ENCODE measurements around the gene LCLAT1. TPM values are rescaled to one million over a fixed set of nuclear protein-coding genes. Genes with fewer than 3 reads are reported as not detected.

LCLAT1 gene
- total RNA-seq, 2 experiments from 2014 or later = 8.3 to 10.2 TPM

- ChIA-PET POLR2A (interaction anchor here (1.4 kb wide), 1 partner anchor 137 kb away, joined by 3 read pairs; no protein-coding TSS in a partner anchor), CTCF (no interaction called here)
- TF ChIP-seq, protein P1, sequence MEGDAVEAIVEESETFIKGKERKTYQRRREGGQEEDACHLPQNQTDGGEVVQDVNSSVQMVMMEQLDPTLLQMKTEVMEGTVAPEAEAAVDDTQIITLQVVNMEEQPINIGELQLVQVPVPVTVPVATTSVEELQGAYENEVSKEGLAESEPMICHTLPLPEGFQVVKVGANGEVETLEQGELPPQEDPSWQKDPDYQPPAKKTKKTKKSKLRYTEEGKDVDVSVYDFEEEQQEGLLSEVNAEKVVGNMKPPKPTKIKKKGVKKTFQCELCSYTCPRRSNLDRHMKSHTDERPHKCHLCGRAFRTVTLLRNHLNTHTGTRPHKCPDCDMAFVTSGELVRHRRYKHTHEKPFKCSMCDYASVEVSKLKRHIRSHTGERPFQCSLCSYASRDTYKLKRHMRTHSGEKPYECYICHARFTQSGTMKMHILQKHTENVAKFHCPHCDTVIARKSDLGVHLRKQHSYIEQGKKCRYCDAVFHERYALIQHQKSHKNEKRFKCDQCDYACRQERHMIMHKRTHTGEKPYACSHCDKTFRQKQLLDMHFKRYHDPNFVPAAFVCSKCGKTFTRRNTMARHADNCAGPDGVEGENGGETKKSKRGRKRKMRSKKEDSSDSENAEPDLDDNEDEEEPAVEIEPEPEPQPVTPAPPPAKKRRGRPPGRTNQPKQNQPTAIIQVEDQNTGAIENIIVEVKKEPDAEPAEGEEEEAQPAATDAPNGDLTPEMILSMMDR (IDR thresholded peaks at IDR 0.05) = no peak
- intact Hi-C loops (cut with DNase I, micrococcal nuclease) = loop anchor here in 1 of 2 experiments (10.0 kb wide), 1 partner anchor 51 kb away; no protein-coding TSS in a partner anchor
- Mint-ChIP-seq H3K36me3 (ENCODE audit: low read depth) (no peaks in the 10 kb centered on the region), H3K4me1 (ENCODE audit: low read depth) (peaks cover 38% of the 10 kb centered on the region), H3K9me3 (no peaks in the 10 kb centered on the region), H3K27me3 (no peaks in the 10 kb centered on the region), H3K27ac (no peak overlapping the region), H3K4me3 (no peak overlapping the region)
- DNase-seq = no peak
- Histone ChIP-seq H3K27ac (ENCODE audit: low read depth in 1 of 2, low read length in 2 of 2) (no peak overlapping the region), H3K36me3 (ENCODE audit: insufficient read depth, low read length) (no peaks in the 10 kb centered on the region), H3K4me3 (ENCODE audit: low read length) (no peak overlapping the region), H3K4me1 (ENCODE audit: insufficient read depth, low read length) (peaks cover 11% of the 10 kb centered on the region), H3K9me3 (ENCODE audit: control insufficient read depth in 1 of 2, insufficient read depth in 1 of 2, low read length in 2 of 2) (no peaks in the 10 kb centered on the region), H3K27me3 (ENCODE audit: control insufficient read depth in 1 of 2, insufficient read depth in 2 of 2, low read length in 2 of 2) (no peaks in the 10 kb centered on the region)
- ATAC-seq (ENCODE audit: poor library complexity) = no peak
Observed at GRCh38 chr2:30403592-30404312, 43.3 kb upstream of the LCLAT1 start.

DNA sequence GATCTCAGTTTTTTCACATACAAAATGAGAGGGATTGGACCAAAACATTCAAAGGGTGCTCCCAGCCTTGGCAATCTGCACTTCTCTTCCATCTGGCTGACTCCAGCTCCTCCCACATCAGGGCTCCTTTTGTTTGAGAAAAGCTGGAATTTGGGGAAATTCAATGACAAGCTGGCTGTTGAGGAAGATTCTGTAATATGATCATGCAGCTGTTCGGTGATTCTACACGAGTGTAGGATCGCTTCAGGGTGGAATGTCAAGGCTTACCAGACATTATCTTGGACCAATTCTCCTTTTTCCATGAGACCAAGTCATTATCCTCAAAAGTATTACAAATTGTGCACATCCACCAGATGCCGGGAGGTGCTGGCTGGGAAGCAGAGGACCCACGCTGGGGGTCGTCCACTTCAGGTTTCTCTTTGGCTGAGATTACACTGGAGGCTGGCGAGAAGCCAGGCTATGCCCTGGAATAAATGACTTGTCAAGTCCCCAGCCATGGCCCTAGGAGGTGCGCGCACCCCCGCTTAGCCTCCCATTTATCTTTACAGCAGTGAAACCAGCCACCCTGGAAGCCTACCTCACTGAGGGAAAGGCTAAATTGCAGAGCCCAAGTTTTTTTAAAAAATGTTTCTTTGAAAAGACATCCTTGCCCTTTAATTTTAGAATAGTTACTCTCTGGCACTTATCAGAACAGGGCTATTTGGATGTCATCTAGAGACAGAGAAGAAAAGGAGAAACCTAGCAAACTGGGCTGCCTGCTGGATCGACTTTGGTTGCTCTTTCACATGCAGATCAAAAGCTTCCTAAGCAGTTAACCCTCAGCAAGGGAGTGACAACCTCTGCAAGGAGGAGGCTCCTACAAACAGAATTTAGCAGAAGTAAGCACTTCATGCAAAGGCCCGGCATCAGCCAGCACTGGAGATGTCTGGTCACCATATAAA is 42.5 kb upstream of the LCLAT1 start:
- Histone ChIP-seq H3K27ac (ENCODE audit: low read depth in 1 of 2, low read length in 2 of 2) (no peak overlapping the region), H3K36me3 (ENCODE audit: insufficient read depth, low read length) (no peaks in the 10 kb centered on the region), H3K27me3 (ENCODE audit: control insufficient read depth in 1 of 2, insufficient read depth in 2 of 2, low read length in 2 of 2) (no peaks in the 10 kb centered on the region), H3K4me1 (ENCODE audit: insufficient read depth, low read length) (peaks cover 11% of the 10 kb centered on the region), H3K9me3 (ENCODE audit: control insufficient read depth in 1 of 2, insufficient read depth in 1 of 2, low read length in 2 of 2) (no peaks in the 10 kb centered on the region), H3K4me3 (ENCODE audit: low read length) (no peak overlapping the region)
- ATAC-seq (ENCODE audit: poor library complexity) = no peak
- ChIA-PET POLR2A (interaction anchor here (0.7 to 1.4 kb wide), 3 partner anchors 138 to 258 kb away, joined by 3 to 4 read pairs (median 3); partner anchors contain the start of gene YPEL5), CTCF (no interaction called here)
- H3K27me3 Mint-ChIP-seq = no peaks in the 10 kb centered on the region
- no peaks in the 10 kb centered on the region for H3K9me3 Mint-ChIP-seq
- no peak for DNase-seq
- peaks cover 46% of the 10 kb centered on the region for H3K4me1 Mint-ChIP-seq (ENCODE audit: low read depth)
- H3K4me3 Mint-ChIP-seq = no peak overlapping the region
- no peak overlapping the region for H3K27ac Mint-ChIP-seq
- intact Hi-C loops (cut with DNase I, micrococcal nuclease) = loop anchor here in 1 of 2 experiments (10.0 kb wide), 1 partner anchor 50 kb away; no protein-coding TSS in a partner anchor
- TF ChIP-seq, protein P1 (IDR thresholded peaks at IDR 0.05) = no peak
- H3K36me3 Mint-ChIP-seq (ENCODE audit: low read depth) = no peaks in the 10 kb centered on the region

GRCh38 chr2:30405260-30405605 is 41.8 kb upstream of the LCLAT1 start:
- Histone ChIP-seq H3K27ac (ENCODE audit: low read depth in 1 of 2, low read length in 2 of 2) (no peak overlapping the region), H3K4me3 (ENCODE audit: low read length) (no peak overlapping the region), H3K36me3 (ENCODE audit: insufficient read depth, low read length) (no peaks in the 10 kb centered on the region), H3K27me3 (ENCODE audit: control insufficient read depth in 1 of 2, insufficient read depth in 2 of 2, low read length in 2 of 2) (no peaks in the 10 kb centered on the region), H3K4me1 (ENCODE audit: insufficient read depth, low read length) (peaks cover 11% of the 10 kb centered on the region), H3K9me3 (ENCODE audit: control insufficient read depth in 1 of 2, insufficient read depth in 1 of 2, low read length in 2 of 2) (no peaks in the 10 kb centered on the region)
- Mint-ChIP-seq H3K4me1 (ENCODE audit: low read depth) (peaks cover 53% of the 10 kb centered on the region), H3K4me3 (no peak overlapping the region), H3K36me3 (ENCODE audit: low read depth) (no peaks in the 10 kb centered on the region), H3K27me3 (no peaks in the 10 kb centered on the region), H3K9me3 (no peaks in the 10 kb centered on the region), H3K27ac (no peak overlapping the region)
- intact Hi-C loops (cut with DNase I, micrococcal nuclease) = loop anchor here in 1 of 2 experiments (10.0 kb wide), 1 partner anchor 50 kb away; no protein-coding TSS in a partner anchor
- ATAC-seq (ENCODE audit: poor library complexity) (no peak), DNase-seq (peak in 1 of 14 experiments; percentile 8)
- ChIA-PET CTCF (no interaction called here), POLR2A (interaction anchor here (0.7 to 1.4 kb wide), 2 partner anchors 173 to 259 kb away, joined by 3 to 4 read pairs; partner anchors contain the start of gene YPEL5)
- TF ChIP-seq, protein P1 (IDR thresholded peaks at IDR 0.05) = no peak

All from CD4-positive, alpha-beta T cell (primary cell).